Measurements from ENCODE around the gene TFAM. TPM values are rescaled to one million over a fixed set of nuclear protein-coding genes. Genes with fewer than 3 reads are reported as not detected.
A peak's percentile ranks its signal among the peaks of the same experiment; 100 is the strongest.
"Not testable (repeated sequence)": the region's sequence is repeated elsewhere in the genome, so short reads cannot be mapped to it uniquely, and the experiment has no call there.

TFAM gene
- total RNA-seq, 1 experiment from 2014 or later: 58.8 TPM

- DNase-seq (ENCODE audit: low spot score): no peak
These were observed 12.4 kb upstream of the TFAM start for GRCh38 chr10:58372607-58373441.

GRCh38 chr10:58373442-58373827 is 11.8 kb upstream of the TFAM start:
- DNase-seq (ENCODE audit: low spot score): no peak

GRCh38 chr10:58382489-58382995 is 2.7 kb upstream of the TFAM start:
- no peak for DNase-seq (ENCODE audit: low spot score)

DNA sequence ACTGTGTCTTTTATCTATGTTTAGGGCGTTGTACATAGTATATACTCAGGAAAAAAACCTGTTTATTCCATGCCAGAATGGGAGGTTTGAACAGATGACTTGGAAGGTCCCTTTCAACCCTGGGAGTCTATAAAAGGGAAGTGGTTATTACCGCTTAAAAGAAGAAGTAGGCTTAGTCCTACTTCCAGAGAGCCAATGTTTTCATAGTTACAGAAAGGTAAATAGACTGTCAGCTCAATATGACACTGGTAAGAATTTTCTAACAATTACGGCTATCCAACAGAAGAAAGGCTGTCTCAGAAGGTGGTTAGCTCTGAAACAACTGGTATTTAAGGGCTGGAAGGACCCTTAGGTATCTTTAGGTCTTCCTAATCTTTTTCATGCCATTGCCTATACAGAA is 1.1 kb upstream of the TFAM start:
- no peak for DNase-seq (ENCODE audit: low spot score)

GRCh38 chr10:58384544-58384998 is 639 bp upstream of the TFAM start:
- no peak for DNase-seq (ENCODE audit: low spot score)

- DNase-seq (ENCODE audit: low spot score): peak; percentile 35
These were observed 538 bp downstream of the TFAM start for GRCh38 chr10:58385784-58386112.

DNA sequence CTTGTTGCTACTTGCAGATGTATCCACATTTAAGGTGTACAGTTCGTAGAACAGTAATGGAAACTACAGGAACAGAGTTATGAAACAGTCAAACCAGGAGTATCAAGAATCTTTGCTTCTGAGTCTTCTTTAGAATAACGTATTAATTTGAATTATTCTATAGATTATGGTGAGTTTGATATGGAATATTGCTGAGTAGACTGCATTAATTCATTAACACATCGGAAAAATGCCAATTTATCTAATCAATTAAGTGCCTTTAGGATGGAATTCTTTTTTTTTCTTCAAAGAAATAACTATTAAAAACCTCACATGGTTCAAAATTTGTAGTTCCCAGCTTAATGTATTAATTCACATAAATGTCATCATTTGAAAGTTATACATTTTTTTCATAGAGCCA is 3.8 kb downstream of the TFAM start:
- no peak for DNase-seq (ENCODE audit: low spot score)

- DNase-seq (ENCODE audit: low spot score): no peak
These were observed 8.1 kb downstream of the TFAM start for GRCh38 chr10:58393317-58393716.

DNA sequence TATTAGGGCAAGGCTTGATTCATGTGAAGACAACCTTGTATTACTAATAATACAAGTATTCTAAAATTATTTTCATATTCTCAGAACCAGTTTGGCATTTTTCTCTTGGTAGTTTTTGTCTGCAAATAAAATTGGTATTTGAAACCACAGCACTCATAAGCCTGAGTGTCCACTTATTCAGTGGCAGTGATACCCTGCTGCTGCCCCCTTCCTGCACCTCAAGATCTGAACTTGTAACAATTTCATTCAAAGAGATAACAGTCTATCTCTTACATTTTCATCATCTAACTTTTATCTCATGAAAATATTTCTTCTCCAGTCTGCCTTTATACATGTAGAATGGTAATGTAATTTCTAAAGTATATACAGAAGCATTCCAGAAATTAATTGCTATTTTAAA is 9.3 kb downstream of the TFAM start:
- no peak for DNase-seq (ENCODE audit: low spot score)

DNA sequence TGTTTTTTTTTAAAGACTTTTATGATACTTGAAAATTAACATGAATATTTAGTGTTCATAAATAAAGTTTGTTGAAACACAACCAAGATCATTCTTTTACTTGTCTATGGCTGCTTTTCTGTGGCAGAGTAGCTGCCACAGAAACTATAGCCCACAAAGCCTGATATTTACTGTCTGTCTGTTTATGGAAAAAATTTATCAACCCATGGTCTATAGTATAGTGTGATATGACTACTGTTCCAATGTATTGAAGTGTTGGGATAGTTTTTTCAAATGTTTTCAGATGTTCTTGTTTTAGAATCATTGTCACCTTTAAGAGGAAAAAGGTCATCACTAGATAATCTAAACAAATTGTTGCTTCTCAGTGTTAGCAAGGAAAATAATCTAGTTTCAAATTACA is 10.8 kb downstream of the TFAM start:
- no peak for DNase-seq (ENCODE audit: low spot score)

- DNase-seq (ENCODE audit: low spot score): no peak
These were observed 12.6 kb downstream of the TFAM start for GRCh38 chr10:58397830-58398229.

- no peak for DNase-seq (ENCODE audit: low spot score)
These were observed 14.2 kb downstream of the TFAM start for GRCh38 chr10:58399410-58399809.

DNA sequence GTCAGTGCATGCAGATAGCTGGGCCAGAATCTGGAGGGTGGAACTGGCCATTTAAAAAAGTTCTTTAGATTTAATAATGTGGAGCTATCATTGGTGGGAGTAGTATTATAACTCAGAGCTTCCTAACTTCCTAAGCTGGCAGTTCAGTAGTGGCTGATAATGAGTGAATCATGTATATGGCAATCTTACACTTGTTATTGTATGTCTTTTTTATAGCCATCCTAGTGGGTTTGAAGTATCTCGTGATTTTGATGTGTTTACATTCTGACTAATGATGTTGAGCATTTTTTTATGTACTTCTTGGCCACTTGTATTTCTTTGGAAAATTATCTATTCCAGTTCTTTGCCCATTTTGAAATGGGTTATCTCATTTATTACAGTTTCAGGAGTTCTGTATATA is 15.4 kb downstream of the TFAM start:
- DNase-seq (ENCODE audit: low spot score): peak; percentile 50

DNA sequence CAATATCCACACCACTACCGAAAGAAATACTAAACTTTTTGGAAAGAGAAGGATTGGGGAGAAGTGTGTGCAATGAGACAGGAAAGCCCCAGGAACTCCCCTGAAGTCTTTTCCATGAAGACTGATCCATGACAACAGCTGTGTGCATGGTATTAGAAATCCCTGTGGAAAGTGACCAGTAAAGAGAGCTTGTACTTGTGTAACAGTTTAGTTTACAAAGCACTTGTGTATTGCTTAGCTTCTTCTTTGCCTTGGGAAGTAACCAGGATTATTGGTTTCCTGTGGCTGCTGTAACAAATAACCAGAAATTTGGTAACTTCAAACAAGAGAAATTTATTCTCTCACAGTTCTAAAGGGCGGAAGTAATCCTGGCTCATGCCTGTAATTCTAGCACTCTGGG is 18.8 kb downstream of the TFAM start:
- DNase-seq (ENCODE audit: low spot score): no peak

GRCh38 chr10:58409956-58410610 is 24.9 kb downstream of the TFAM start:
- no peak for DNase-seq (ENCODE audit: low spot score)

DNA sequence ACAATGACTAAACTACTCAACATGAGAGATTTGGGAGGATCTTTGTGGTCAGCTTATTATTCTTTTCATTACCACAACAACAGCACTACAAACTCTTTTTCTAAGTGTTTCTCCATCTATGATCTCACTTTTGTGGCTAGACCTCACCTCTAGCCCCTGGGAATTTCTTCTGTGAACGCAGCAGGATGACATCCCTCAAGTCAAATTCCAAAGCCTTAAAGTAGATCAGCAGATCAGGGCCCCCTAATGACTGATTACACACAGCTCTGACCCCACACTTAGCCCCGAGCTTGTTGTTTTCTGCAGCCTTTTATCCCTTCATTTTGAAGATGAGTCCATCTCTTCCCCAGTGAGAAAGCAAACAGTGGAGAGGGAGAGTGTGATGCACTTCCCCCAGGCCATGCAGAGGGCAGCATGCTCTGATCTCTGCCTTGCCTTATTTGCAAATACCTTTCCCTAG is 27.3 kb downstream of the TFAM start:
- peak; percentile 63 for DNase-seq (ENCODE audit: low spot score)

- DNase-seq (ENCODE audit: low spot score): peak; percentile 51
These were observed 29.2 kb downstream of the TFAM start for GRCh38 chr10:58414270-58415041.

DNA sequence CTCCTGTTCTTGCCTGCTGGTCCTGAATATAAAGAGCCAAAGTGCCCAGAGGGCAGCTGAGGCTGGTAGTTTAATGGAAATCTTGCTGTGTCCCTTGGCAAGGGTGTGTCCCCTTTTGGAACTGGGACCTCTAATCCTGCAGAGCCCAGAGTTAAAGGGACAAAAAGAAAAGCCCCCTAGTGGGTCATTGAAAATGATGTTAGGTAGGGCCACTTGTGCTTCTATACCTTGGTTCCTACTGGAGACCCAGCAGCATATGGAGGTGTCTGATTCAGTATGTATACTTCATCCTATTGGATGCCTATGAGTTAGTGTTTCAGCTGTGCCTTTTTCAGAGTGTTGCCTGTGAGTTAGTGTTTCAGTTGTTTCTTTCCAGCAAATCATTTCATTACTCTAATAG is 30.5 kb downstream of the TFAM start:
- DNase-seq (ENCODE audit: low spot score): no peak

- not testable (repeated sequence) for DNase-seq (ENCODE audit: low spot score)
These were observed 32.7 kb downstream of the TFAM start for GRCh38 chr10:58417902-58418301.

DNA sequence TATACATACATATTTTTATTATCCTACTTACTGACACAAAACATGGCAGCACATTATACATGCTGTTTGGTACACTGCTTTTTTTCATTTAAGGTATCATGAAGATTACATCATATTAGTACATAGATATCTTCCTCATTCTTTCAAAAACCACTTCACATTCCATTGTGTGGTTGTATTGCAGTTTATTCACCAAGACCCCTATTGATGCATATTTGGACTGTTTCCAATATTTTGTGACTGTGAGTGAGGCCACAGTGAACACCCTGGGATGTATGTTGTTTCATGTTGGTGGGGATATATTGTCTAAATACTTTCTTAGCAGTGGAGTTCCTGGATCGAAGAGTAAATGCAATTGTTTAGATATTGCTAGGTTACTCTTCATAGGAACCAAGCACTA is 39.0 kb downstream of the TFAM start:
- DNase-seq (ENCODE audit: low spot score): no peak

DNA sequence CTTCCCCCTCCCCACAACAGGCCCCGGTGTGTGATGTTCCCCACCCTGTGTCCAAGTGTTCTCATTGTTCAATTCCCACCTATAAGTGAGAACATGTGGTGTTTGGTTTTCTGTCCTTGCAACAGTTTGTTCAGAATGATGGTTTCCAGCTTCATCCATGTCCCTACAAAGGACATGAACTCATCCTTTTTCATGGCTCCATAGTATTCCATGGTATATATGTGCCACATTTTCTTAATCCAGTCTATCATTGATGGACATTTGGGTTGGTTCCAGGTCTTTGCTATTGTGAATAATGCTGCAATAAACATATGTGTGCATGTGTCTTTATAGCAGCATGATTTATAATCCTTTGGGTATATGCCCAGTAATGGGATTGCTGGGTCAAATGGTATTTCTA is 43.2 kb downstream of the TFAM start:
- not testable (repeated sequence) for DNase-seq (ENCODE audit: low spot score)

DNA sequence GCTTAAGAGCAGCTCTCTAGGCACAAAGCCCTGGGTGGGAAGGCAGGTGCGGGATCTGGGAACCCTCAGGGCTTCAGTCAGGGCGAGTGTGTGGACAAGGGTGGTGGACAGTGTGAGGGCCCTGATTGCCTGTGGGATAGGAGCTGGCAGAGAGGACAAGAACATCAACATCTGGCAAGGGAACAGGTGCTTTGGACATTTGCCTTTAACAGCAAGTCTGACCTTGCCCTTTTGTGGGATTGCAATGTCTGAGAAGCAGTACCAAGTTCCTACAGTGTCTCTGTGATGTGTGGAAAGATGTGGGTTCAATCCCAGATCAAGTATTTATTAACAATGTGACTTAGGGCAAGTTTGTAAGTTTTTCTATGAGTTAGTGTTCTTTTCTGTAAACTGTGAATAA is 46.7 kb downstream of the TFAM start:
- no peak for DNase-seq (ENCODE audit: low spot score)
